Eye (tissue), 1 donor: ENCODE results near the gene CRYBA1.

ENCODE experiments used
- DNase-seq: peaks from one replicate; pipeline ENCODE4 v3.0.0-alpha.2; 2015

The CRYBA1 gene

DNA sequence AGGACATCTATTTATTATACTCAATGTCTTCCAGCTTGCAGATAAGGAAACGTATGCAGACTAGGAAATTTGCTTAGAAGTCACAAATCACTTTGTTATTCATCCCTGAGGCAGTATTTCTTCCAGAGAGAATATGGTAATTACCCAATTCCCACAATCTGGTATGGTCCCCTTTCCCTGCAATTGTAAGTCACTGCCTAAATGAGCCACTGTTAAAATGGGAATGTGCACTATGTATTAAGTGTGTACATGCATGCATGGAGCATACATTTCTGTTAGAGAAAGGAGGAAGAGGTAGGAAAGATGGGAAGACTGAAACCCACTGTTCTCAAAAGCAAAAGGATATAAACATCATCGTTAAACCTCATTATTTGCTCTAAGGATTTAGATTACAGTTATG lies 37.3 kb downstream of the CRYBA1 start:
- no peak for DNase-seq

DNA sequence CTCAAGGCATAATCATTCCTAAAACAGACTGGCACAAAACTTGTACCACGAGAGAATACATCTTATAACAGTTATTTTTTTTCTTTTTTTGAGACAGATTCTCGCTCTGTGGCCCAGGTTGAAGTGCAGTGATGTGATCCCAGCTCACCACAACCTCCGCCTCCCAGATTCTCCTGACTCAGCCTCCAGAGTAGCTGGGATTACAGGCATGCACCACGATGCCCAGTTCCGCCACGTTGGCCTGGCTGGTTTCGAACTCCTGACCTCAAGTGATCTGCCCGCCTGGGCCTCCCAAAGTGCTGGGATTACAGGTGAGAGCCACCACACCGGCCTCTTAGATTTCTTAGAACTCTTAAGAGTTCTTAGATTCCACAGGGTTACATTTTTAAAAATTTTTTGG lies 43.2 kb downstream of the CRYBA1 start:
- no peak for DNase-seq

DNA sequence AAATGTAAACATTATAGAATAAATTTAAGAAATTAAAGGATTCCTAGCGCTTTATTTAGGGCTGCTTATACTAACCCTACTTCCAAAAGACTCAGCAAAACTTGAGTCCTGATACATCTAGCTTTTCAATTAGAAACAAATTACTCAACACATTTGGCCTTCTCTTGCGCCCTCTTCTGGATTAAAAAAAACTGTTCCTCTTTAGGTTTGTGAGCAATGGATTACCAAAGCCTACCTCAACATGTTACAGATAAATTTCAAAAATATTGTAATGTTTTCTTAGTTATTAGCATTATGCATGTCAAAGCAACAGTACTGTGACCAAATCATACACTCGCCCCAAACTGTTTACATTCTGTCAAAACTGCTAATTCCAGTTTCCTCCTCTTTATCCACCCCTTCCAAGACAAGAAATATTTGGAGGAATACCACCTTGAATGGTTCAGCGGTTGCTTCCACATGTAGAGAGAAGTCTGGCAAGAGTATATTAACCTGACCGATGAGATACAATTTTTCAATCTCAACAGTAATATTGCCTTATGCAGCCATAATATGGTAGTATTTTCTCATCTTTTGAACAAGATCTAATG lies 44.6 kb downstream of the CRYBA1 start:
- peak; percentile 90 for DNase-seq

DNA sequence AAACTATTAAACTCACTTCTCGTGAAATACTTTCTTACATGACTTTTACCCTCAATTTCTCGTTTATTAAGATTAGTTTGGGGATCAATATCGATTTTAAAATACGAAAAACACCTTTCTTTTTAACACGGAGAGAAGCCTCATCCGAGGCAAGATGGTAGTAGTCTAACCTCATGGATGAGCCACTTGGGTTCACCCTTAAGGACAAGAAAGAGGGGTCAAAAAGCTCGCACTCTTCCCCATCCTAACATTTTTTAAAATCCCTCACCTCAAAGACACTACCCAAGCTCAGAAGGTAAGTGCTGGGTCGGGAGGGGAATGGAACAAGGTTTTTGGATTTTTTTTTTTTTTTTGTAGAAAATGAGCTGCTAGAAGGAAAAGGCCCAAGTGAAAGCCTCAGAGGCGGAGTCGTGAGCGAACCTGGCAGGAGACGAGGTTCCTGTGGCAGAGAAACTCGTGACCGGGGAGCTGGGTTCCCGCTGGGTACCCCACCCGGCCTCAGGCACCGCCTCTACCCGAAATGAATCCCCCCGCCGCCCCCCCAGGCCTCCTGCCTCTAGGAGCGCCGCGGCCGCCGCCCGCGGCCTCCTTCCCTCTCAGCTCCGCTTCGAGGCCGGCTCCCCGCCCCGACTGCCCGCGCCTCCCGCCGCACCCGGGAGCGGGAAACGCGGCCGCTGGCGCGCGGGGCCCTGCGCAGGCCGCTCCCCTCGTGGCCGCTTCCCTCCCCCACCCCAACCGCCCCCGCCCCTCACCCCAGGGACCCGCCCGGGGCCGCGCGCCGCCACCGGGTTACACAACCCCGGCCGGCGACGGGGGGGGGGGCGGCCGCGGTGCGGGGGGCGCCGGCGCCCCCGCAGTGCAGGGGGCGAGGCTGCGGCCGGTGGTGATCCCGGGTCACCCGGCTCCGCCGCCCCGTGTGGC lies 45.7 kb downstream of the CRYBA1 start:
- DNase-seq, result peak; percentile 79

DNA sequence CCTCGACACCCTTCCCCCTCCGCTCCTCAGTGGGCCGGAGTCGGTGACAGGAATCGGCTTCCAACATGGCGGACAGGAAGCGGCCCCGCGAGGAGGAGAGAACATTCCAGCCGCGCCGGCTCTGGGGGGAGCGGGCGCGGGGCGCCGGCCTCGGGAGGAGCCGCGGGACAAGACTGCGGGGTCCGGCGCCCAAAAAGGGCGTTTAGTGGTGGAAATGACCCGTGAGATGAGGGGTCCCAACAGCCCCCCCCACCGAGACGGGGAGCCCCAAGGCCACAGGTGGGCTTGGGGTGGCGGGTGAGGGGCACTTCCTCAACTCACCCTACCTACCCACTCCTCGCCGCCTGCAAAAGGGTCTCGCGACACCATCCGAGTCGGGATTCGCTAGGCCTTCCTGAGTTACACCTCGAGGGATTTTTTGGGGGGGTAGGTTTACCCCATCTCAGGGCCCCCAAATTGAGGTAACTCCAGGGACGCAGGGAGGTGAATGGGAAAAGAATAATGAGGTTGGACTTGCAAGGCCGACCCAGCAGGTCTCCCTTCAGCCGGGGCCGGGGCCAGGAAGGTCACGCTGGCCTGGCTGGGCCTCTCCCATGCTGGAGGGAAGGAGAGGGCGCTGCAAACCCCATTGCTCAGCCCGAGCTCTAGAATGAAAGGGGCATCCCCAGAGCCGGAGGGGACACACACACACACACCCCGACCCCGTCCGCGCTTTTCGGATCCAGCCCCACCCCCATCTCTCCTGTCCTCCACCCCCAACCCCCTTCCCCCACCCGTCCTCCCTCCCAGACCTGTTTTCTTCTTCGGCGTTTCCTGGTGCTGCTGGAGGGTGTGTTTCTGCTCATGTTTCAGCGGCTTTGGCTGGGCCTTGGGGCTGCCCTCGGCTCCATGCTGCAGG lies 46.6 kb downstream of the CRYBA1 start:
- peak; percentile 82 for DNase-seq

DNA sequence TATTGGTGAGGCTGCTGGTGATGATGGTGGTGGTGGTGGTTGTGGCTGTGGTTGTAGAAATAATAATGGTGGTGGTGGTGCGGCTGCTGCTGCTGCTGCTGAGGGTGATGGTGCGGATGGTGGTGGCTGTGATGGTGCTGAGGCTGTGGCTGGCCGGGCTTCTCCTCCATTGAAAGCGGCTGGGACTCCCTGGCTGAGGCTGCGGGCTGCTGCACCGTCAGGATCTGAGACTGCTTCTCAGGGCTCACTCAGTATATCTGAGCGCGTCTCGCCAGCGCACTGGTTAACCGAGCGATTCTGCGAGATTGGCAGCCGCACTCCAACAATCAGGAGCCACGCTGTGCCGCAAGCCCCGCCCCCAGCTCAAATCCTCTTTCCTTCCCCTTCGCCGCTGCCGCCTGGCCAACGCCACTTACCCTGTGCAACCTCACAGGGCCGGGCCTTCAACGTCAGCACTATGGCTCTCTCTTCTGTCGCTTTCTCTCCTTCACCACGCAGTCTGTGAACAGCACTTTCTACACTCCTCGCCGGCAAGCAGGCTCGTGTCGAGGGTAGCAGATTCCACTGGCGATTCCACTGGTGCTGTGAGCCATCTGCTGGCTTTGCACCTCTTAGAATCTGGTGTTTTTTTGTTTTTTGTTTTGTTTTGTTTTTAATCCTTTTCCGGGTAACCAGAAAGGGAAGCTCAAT lies 47.4 kb downstream of the CRYBA1 start, which contains the start of gene NUFIP2:
Gene NUFIP2 (minus strand): TSS at position 259 of the 690 bp plus-strand sequence. CDS start 89 bp downstream, at position 170.
- DNase-seq, result peak; percentile 100

DNA sequence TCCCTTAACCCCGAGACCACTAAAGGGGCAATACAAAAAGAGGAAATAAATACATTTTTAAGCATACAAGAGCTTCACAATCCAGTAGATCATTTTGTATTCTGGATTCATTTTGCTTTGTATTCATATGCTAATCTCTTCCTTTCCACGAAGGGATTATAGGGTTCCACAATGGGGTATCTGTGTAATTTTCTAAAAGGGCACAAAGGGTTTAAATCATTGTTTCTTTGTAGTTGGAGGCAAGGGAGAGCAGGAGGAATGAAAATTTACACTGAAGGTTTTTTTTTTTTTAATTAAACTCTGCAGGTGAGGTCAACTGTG lies 47.9 kb downstream of the CRYBA1 start:
- no peak for DNase-seq

DNA sequence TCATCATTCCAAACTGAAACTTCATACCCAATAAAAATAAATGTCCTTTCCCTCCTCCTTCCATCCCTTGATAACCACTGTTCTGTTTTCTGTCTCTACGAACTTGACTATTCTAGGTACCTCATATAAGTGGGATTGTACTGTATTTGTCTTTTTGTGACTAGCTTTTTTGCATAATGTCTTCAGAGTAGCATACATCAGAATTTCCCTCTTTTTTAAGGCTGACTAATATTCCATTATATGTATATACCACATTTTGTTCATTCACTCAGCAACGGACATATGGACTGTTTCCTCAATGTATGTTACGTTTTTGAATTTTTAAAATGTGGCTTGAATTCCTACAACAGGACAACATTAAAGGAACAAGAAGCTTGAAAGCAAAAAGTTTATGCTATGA lies 48.8 kb downstream of the CRYBA1 start:
- DNase-seq, result no peak

DNA sequence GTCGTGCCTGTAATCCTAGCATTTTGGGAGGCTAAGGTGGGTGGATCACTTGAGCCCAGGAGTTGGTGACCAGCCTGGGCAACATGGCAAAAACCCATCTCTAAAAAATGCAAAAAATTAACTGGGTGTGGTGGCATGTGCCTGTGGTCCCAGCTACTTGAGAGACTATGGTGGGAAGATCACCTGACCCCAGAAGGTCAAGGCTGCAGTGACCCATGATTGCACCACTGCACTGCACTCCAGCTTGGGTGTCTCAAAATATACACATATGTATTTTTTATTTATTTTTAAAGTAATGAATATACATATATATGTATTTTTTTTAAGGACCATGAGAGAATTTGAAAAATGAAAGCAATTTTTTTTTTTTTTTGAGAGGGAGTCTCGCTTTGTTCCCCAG lies 52.4 kb downstream of the CRYBA1 start:
- DNase-seq, result no peak

DNA sequence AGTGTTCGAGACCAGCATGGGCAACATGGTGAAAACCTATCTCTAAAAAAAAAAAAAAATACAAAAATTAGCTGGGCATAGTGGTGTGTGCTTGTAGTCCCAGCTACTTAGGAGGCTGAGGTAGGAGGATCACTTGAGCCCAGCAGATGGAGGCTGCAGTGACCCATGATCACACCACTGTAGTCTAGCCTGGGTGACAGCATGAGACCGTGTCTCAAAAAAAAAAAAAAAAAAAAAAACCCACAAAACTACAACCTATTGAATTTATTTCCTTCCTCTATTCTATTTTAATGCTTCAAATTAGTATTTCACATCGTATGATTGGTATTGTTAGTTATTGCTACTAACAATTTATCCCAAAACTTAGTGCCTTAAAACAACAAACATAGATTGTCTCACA lies 56.7 kb downstream of the CRYBA1 start:
- DNase-seq, result no peak
